Measurements from ENCODE around the gene FRMPD2.

The FRMPD2 gene

GRCh38 chr10:48237259-48238250 is 36.9 kb downstream of the FRMPD2 start:
- no peaks in the 10 kb centered on the region for H3K4me1 ChIP-seq (ENCODE audit: insufficient read depth, insufficient read length)
- no peaks in the 10 kb centered on the region for H3K9me3 ChIP-seq (ENCODE audit: insufficient read depth, low read length)
- no peak overlapping the region for H3K4me3 ChIP-seq (ENCODE audit: insufficient read length, low read depth)
- TF ChIP-seq ZNF274 (IDR thresholded peaks at IDR 0.05; ENCODE audit: low read depth, low read length), result no peak
- TF ChIP-seq YY1 (IDR thresholded peaks at IDR 0.05; ENCODE audit: insufficient read depth, insufficient read length), result no peak
- TF ChIP-seq SUZ12 (IDR thresholded peaks at IDR 0.05; ENCODE audit: extremely low read depth, insufficient read depth, insufficient read length), result no peak
- H3K9ac ChIP-seq (ENCODE audit: insufficient read length, low read depth), result no peak overlapping the region
- DNase-seq (ENCODE audit: low read depth, low spot score), result no peak
- H3K27me3 ChIP-seq (ENCODE audit: insufficient read depth, insufficient read length), result no peaks in the 10 kb centered on the region
- no peaks in the 10 kb centered on the region for H3K36me3 ChIP-seq (ENCODE audit: insufficient read depth, insufficient read length, low read length)

- H3K9me3 ChIP-seq (ENCODE audit: insufficient read depth, low read length), result no peaks in the 10 kb centered on the region
- no peaks in the 10 kb centered on the region for H3K36me3 ChIP-seq (ENCODE audit: insufficient read depth, insufficient read length, low read length)
- TF ChIP-seq SUZ12 (IDR thresholded peaks at IDR 0.05; ENCODE audit: extremely low read depth, insufficient read depth, insufficient read length), result no peak
- TF ChIP-seq YY1 (IDR thresholded peaks at IDR 0.05; ENCODE audit: insufficient read depth, insufficient read length), result no peak
- TF ChIP-seq ZNF274 (IDR thresholded peaks at IDR 0.05; ENCODE audit: low read depth, low read length), result no peak
- H3K9ac ChIP-seq (ENCODE audit: insufficient read length, low read depth), result no peak overlapping the region
- no peaks in the 10 kb centered on the region for H3K4me1 ChIP-seq (ENCODE audit: insufficient read depth, insufficient read length)
- no peak for DNase-seq (ENCODE audit: low read depth, low spot score)
- no peak overlapping the region for H3K4me3 ChIP-seq (ENCODE audit: insufficient read length, low read depth)
- no peaks in the 10 kb centered on the region for H3K27me3 ChIP-seq (ENCODE audit: insufficient read depth, insufficient read length)
Measured at GRCh38 chr10:48236199-48236621, 38.3 kb downstream of the FRMPD2 start.

DNA sequence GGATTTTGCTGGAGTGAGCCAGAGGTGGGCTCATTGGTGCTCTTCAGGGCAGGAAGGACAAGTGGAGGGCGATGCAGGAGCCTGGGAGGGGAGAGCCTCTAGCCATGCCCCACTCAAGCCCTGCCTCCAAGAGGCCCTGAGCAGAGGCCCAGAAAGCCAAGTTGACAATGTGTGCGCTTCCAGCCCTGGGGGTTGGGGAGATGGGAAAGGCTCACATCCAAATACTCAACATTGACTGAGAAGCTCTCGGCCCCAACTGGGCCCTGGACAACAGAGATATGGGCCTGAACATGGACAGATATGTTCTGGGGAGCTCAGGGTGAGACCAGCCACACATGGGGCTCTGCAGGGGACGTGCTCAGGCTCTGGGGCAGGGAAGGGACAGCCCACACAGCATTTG is 39.0 kb downstream of the FRMPD2 start:
- no peaks in the 10 kb centered on the region for H3K4me1 ChIP-seq (ENCODE audit: insufficient read depth, insufficient read length)
- H3K27me3 ChIP-seq (ENCODE audit: insufficient read depth, insufficient read length), result no peaks in the 10 kb centered on the region
- DNase-seq (ENCODE audit: low read depth, low spot score), result no peak
- H3K36me3 ChIP-seq (ENCODE audit: insufficient read depth, insufficient read length, low read length), result no peaks in the 10 kb centered on the region
- no peak for TF ChIP-seq ZNF274 (IDR thresholded peaks at IDR 0.05; ENCODE audit: low read depth, low read length)
- TF ChIP-seq SUZ12 (IDR thresholded peaks at IDR 0.05; ENCODE audit: extremely low read depth, insufficient read depth, insufficient read length), result no peak
- TF ChIP-seq YY1 (IDR thresholded peaks at IDR 0.05; ENCODE audit: insufficient read depth, insufficient read length), result no peak
- no peak overlapping the region for H3K9ac ChIP-seq (ENCODE audit: insufficient read length, low read depth)
- H3K9me3 ChIP-seq (ENCODE audit: insufficient read depth, low read length), result no peaks in the 10 kb centered on the region
- H3K4me3 ChIP-seq (ENCODE audit: insufficient read length, low read depth), result no peak overlapping the region

DNA sequence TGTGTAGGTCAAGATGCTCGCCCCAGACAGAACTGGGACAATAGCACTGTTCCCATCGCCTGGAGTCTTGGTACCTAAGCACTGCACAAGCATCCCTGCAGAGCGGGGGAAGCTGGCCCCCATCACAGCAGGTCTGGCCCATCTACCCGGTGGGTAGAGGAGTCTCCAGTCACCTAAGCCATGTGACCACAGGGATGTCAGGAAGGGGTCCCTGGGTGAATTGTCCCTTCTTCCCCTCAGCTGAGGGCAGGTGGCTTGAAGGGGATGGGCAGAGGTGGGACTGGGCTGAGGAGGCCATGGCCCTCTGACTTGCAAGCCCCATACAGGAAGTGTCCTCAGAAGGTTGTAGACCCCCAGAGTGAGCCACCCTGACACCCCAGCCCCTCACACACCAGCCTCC is 39.7 kb downstream of the FRMPD2 start:
- Histone ChIP-seq H3K36me3 (ENCODE audit: insufficient read depth, insufficient read length, low read length) (no peaks in the 10 kb centered on the region), H3K4me1 (ENCODE audit: insufficient read depth, insufficient read length) (no peaks in the 10 kb centered on the region)
- TF ChIP-seq YY1 (IDR thresholded peaks at IDR 0.05; ENCODE audit: insufficient read depth, insufficient read length) (no peak), SUZ12 (IDR thresholded peaks at IDR 0.05; ENCODE audit: extremely low read depth, insufficient read depth, insufficient read length) (no peak), ZNF274 (IDR thresholded peaks at IDR 0.05; ENCODE audit: low read depth, low read length) (no peak)

GRCh38 chr10:48234295-48234694 is 40.2 kb downstream of the FRMPD2 start:
- Histone ChIP-seq H3K4me1 (ENCODE audit: insufficient read depth, insufficient read length) (no peaks in the 10 kb centered on the region), H3K4me3 (ENCODE audit: insufficient read length, low read depth) (no peak overlapping the region), H3K9ac (ENCODE audit: insufficient read length, low read depth) (no peak overlapping the region), H3K36me3 (ENCODE audit: insufficient read depth, insufficient read length, low read length) (no peaks in the 10 kb centered on the region), H3K27me3 (ENCODE audit: insufficient read depth, insufficient read length) (no peaks in the 10 kb centered on the region), H3K9me3 (ENCODE audit: insufficient read depth, low read length) (no peaks in the 10 kb centered on the region)
- TF ChIP-seq SUZ12 (IDR thresholded peaks at IDR 0.05; ENCODE audit: extremely low read depth, insufficient read depth, insufficient read length) (no peak), YY1 (IDR thresholded peaks at IDR 0.05; ENCODE audit: insufficient read depth, insufficient read length) (no peak), ZNF274 (IDR thresholded peaks at IDR 0.05; ENCODE audit: low read depth, low read length) (no peak)
- no peak for DNase-seq (ENCODE audit: low read depth, low spot score)

More for the DNA sequence above, 39.7 kb downstream of the FRMPD2 start:
- Histone ChIP-seq H3K27me3 (ENCODE audit: insufficient read depth, insufficient read length) (no peaks in the 10 kb centered on the region), H3K9ac (ENCODE audit: insufficient read length, low read depth) (no peak overlapping the region), H3K4me3 (ENCODE audit: insufficient read length, low read depth) (no peak overlapping the region), H3K9me3 (ENCODE audit: insufficient read depth, low read length) (no peaks in the 10 kb centered on the region)
- no peak for DNase-seq (ENCODE audit: low read depth, low spot score)

DNA sequence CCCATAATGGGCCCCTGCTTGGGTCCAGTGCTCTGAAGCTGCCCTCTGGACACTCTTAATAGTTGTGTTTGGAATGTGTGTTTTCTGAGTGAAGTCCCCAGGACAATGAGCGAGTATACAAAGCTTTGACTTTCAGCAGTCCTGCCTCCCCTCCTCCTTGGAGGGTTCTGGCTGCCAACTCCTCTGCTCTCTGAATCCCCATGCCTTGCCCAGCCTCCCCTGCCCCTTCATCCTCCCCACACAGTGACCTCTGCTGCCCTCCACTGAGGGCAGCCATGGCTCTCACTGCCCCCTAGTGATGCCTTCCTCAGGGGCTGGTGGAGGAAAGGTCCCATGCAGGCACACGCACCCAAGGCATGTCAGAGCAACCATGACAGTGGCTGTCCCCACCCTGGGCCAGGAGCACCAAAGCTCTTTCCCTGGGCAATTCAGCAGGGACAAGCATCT is 40.9 kb downstream of the FRMPD2 start:
- H3K36me3 ChIP-seq (ENCODE audit: insufficient read depth, insufficient read length, low read length), result no peaks in the 10 kb centered on the region
- H3K27me3 ChIP-seq (ENCODE audit: insufficient read depth, insufficient read length), result no peaks in the 10 kb centered on the region
- TF ChIP-seq ZNF274 (IDR thresholded peaks at IDR 0.05; ENCODE audit: low read depth, low read length), result no peak
- no peak for TF ChIP-seq YY1 (IDR thresholded peaks at IDR 0.05; ENCODE audit: insufficient read depth, insufficient read length)
- TF ChIP-seq SUZ12 (IDR thresholded peaks at IDR 0.05; ENCODE audit: extremely low read depth, insufficient read depth, insufficient read length), result no peak
- H3K4me1 ChIP-seq (ENCODE audit: insufficient read depth, insufficient read length), result no peaks in the 10 kb centered on the region
- DNase-seq (ENCODE audit: low read depth, low spot score), result no peak
- H3K9ac ChIP-seq (ENCODE audit: insufficient read length, low read depth), result no peak overlapping the region
- no peak overlapping the region for H3K4me3 ChIP-seq (ENCODE audit: insufficient read length, low read depth)
- H3K9me3 ChIP-seq (ENCODE audit: insufficient read depth, low read length), result no peaks in the 10 kb centered on the region

DNA sequence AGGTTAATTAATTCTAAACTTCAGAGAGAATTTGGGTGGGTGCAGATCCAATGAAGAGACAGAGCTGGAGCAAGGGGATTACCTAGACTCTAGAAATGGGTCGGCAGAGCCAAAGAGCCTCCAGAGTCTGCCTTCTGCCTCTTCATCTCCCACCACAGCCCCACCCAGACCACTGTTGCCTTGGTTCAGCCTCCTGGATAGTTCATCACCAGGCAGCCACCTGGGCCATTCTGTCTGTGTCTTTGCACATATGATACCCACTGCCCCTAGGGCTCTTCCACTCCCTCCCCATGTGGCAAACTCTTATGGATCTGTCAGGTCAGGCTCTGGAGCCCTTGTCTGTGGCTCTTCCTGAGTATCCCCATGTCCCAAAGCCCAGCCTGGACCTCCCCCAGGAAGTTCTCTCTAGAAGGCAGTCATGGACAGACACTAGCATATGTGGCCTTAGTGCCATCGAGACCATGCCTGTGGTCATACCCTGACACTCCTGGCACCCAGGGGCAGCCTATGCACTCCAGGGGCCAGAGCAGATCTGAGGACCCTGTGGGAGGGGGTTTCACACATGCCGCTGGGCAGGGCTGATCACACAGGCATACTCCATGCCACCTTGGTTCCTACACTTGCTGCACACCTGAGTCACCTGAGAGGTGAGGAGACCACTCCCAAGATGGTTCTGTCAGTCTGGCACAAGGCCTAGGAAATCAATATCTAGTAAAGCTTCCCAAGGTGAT is 41.6 kb downstream of the FRMPD2 start:
- no peak for TF ChIP-seq YY1 (IDR thresholded peaks at IDR 0.05; ENCODE audit: insufficient read depth, insufficient read length)
- TF ChIP-seq SUZ12 (IDR thresholded peaks at IDR 0.05; ENCODE audit: extremely low read depth, insufficient read depth, insufficient read length), result no peak
- TF ChIP-seq ZNF274 (IDR thresholded peaks at IDR 0.05; ENCODE audit: low read depth, low read length), result no peak
- Histone ChIP-seq H3K36me3 (ENCODE audit: insufficient read depth, insufficient read length, low read length) (no peaks in the 10 kb centered on the region), H3K27me3 (ENCODE audit: insufficient read depth, insufficient read length) (no peaks in the 10 kb centered on the region), H3K4me1 (ENCODE audit: insufficient read depth, insufficient read length) (no peaks in the 10 kb centered on the region), H3K4me3 (ENCODE audit: insufficient read length, low read depth) (no peak overlapping the region), H3K9me3 (ENCODE audit: insufficient read depth, low read length) (no peaks in the 10 kb centered on the region), H3K9ac (ENCODE audit: insufficient read length, low read depth) (no peak overlapping the region)
- DNase-seq (ENCODE audit: low read depth, low spot score), result no peak
